Measurements from ENCODE around the gene FGD3.

GRCh38 chr9:93002700-93003099, 55.4 kb downstream of the FGD3 start:
- TF ChIP-seq, protein P1, sequence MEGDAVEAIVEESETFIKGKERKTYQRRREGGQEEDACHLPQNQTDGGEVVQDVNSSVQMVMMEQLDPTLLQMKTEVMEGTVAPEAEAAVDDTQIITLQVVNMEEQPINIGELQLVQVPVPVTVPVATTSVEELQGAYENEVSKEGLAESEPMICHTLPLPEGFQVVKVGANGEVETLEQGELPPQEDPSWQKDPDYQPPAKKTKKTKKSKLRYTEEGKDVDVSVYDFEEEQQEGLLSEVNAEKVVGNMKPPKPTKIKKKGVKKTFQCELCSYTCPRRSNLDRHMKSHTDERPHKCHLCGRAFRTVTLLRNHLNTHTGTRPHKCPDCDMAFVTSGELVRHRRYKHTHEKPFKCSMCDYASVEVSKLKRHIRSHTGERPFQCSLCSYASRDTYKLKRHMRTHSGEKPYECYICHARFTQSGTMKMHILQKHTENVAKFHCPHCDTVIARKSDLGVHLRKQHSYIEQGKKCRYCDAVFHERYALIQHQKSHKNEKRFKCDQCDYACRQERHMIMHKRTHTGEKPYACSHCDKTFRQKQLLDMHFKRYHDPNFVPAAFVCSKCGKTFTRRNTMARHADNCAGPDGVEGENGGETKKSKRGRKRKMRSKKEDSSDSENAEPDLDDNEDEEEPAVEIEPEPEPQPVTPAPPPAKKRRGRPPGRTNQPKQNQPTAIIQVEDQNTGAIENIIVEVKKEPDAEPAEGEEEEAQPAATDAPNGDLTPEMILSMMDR (conservative IDR thresholded peaks at IDR 0.05; ENCODE audit: low read depth, low read length) = no peak
- TF ChIP-seq EZH2 (IDR thresholded peaks at IDR 0.05; ENCODE audit: borderline replicate concordance, low read depth, low read length, poor library complexity, severe bottlenecking) = no peak

Data from A673 (cell line).